ENCODE results near the gene RAVER2. TPM values are rescaled to one million over a fixed set of nuclear protein-coding genes. Genes with fewer than 3 reads are reported as not detected.

The RAVER2 gene
- total and polyA plus RNA-seq, 4 donors, result 2.9 to 30.2 (median 6.8) TPM

DNA sequence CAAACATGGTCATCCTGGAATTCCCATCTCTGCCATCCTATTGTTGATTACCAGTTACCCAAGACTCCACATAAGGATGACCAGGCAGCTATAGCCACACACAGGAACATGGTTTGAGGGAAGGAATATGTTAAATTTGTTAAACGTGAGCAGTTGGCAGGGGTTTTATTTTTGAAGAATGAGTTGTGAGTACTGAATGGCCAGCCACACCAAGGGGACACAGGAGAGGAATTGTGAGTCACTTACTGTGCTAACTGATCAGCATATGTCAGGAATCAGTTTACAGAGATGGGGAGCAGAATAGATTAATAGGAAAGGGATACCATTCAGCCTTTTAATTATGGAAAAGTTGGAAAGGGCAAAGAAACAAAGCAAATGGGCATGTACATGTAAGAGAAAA is 39.3 kb upstream of the RAVER2 start:
- WGBS, 2 donors, result 46 to 79% methylated on average over 1 of the region's 1 CpG
- TF ChIP-seq, protein P1, sequence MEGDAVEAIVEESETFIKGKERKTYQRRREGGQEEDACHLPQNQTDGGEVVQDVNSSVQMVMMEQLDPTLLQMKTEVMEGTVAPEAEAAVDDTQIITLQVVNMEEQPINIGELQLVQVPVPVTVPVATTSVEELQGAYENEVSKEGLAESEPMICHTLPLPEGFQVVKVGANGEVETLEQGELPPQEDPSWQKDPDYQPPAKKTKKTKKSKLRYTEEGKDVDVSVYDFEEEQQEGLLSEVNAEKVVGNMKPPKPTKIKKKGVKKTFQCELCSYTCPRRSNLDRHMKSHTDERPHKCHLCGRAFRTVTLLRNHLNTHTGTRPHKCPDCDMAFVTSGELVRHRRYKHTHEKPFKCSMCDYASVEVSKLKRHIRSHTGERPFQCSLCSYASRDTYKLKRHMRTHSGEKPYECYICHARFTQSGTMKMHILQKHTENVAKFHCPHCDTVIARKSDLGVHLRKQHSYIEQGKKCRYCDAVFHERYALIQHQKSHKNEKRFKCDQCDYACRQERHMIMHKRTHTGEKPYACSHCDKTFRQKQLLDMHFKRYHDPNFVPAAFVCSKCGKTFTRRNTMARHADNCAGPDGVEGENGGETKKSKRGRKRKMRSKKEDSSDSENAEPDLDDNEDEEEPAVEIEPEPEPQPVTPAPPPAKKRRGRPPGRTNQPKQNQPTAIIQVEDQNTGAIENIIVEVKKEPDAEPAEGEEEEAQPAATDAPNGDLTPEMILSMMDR (IDR thresholded peaks at IDR 0.05; ENCODE audit: control extremely low read depth, extremely low read depth), result no peak
- Histone ChIP-seq H3K36me3 (ENCODE audit: control insufficient read depth in 4 of 4, insufficient read depth in 4 of 4, low read length in 4 of 4) (no peaks in the 10 kb centered on the region), H3K9ac (ENCODE audit: insufficient read depth in 1 of 2, low read length in 2 of 2) (no peak overlapping the region), H3K27ac (ENCODE audit: low read depth in 1 of 2, low read length in 1 of 2) (no peak overlapping the region), H3K27me3 (ENCODE audit: control insufficient read depth in 3 of 3, insufficient read depth in 3 of 3, low read length in 2 of 3) (no peaks in the 10 kb centered on the region), H3K4me1 (ENCODE audit: control insufficient read depth in 5 of 5, insufficient read depth in 5 of 5, low read length in 5 of 5) (no peaks in the 10 kb centered on the region), H3K4me3 (no peak overlapping the region), H3K9me3 (ENCODE audit: control insufficient read depth in 4 of 4, insufficient read depth in 3 of 4, low read length in 3 of 4) (no peaks in the 10 kb centered on the region)
- DNase-seq (no peak), ATAC-seq (ENCODE audit: insufficient read depth, low FRiP score) (no peak)

DNA sequence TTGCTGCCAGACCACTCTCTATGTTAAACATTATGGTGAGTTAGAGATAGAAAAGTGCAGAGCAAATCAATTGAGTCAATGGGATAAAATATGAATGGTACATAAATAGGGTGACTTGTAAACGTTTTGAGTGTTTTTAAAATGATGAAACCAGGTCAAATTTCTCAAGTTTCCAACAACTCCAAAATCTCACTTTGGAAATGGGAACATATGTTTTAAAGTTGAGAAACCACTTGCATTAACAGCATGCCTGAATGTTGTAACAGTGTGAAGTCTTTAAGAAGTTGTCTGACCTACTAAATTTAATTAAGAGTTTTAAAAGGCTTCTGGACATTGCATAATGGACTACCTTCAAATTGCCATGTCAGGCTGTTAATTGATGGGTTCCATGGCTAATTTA is 33.6 kb upstream of the RAVER2 start:
- TF ChIP-seq, protein P1 (IDR thresholded peaks at IDR 0.05; ENCODE audit: control extremely low read depth, extremely low read depth), result no peak
- Histone ChIP-seq H3K9ac (ENCODE audit: insufficient read depth in 1 of 2, low read length in 2 of 2) (no peak overlapping the region), H3K4me3 (no peak overlapping the region), H3K27me3 (ENCODE audit: control insufficient read depth in 3 of 3, insufficient read depth in 3 of 3, low read length in 2 of 3) (no peaks in the 10 kb centered on the region), H3K36me3 (ENCODE audit: control insufficient read depth in 4 of 4, insufficient read depth in 4 of 4, low read length in 4 of 4) (no peaks in the 10 kb centered on the region), H3K9me3 (ENCODE audit: control insufficient read depth in 4 of 4, insufficient read depth in 3 of 4, low read length in 3 of 4) (no peaks in the 10 kb centered on the region), H3K4me1 (ENCODE audit: control insufficient read depth in 5 of 5, insufficient read depth in 5 of 5, low read length in 5 of 5) (no peaks in the 10 kb centered on the region), H3K27ac (ENCODE audit: low read depth in 1 of 2, low read length in 1 of 2) (no peak overlapping the region)
- DNase-seq (no peak), ATAC-seq (ENCODE audit: insufficient read depth, low FRiP score) (no peak)
- 17 to 23% methylated on average over 1 of the region's 1 CpG for WGBS, 2 donors

DNA sequence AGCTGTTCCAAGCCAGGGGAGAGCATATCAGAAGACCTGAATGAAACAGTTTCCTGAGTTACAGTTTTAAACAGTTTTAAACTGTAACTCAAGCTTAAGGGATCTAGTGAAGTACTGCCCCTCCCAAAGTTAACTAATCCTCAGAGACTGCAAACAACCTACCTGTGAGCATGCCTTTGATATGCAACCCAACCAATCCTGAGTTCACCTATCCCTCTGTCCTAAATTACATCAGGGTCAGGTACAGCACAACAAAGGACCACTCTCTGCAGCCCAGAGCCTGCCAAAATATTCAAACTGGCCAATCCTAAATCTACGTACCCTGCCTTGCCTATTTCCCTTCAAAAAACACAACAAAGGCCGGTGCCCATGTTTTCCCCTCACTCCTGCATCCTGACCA is 32.8 kb upstream of the RAVER2 start:
- Histone ChIP-seq H3K36me3 (ENCODE audit: control insufficient read depth in 4 of 4, insufficient read depth in 4 of 4, low read length in 4 of 4) (no peaks in the 10 kb centered on the region), H3K27ac (ENCODE audit: low read depth in 1 of 2, low read length in 1 of 2) (no peak overlapping the region), H3K4me1 (ENCODE audit: control insufficient read depth in 5 of 5, insufficient read depth in 5 of 5, low read length in 5 of 5) (no peaks in the 10 kb centered on the region), H3K9me3 (ENCODE audit: control insufficient read depth in 4 of 4, insufficient read depth in 3 of 4, low read length in 3 of 4) (no peaks in the 10 kb centered on the region), H3K27me3 (ENCODE audit: control insufficient read depth in 3 of 3, insufficient read depth in 3 of 3, low read length in 2 of 3) (no peaks in the 10 kb centered on the region), H3K4me3 (no peak overlapping the region), H3K9ac (ENCODE audit: insufficient read depth in 1 of 2, low read length in 2 of 2) (no peak overlapping the region)
- 89 to 94% methylated on average over 2 of the region's 2 CpGs for WGBS, 2 donors
- ATAC-seq (ENCODE audit: insufficient read depth, low FRiP score) (no peak), DNase-seq (no peak)
- TF ChIP-seq, protein P1 (IDR thresholded peaks at IDR 0.05; ENCODE audit: control extremely low read depth, extremely low read depth), result no peak

DNA sequence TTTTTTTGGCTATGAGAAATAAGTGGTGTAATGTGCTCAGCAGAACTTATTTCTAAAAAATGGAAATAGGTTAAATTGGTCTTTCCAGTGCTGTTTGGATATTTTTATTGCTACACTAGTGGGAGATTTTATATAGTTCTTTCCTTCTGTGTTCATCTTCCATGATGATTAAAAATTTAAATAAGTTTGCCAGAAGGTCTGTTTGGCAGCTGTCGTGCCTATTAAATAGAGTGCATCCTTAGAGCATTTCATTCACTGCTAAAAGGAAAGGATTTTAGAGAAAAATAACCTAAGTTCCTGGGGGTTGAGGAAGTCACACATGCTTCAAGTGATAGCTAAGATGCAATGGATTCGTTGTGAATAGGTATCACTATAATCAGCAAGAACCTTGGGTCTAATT is 29.7 kb upstream of the RAVER2 start:
- H3K9ac ChIP-seq (ENCODE audit: insufficient read depth in 1 of 2, low read length in 2 of 2), result no peak overlapping the region
- H3K4me3 ChIP-seq, result no peak overlapping the region
- WGBS, 2 donors, result 78 to 85% methylated on average over 2 of the region's 2 CpGs
- H3K27me3 ChIP-seq (ENCODE audit: control insufficient read depth in 3 of 3, insufficient read depth in 3 of 3, low read length in 2 of 3), result no peaks in the 10 kb centered on the region
- H3K36me3 ChIP-seq (ENCODE audit: control insufficient read depth in 4 of 4, insufficient read depth in 4 of 4, low read length in 4 of 4), result no peaks in the 10 kb centered on the region
- ATAC-seq (ENCODE audit: insufficient read depth, low FRiP score) (no peak), DNase-seq (no peak)
- no peaks in the 10 kb centered on the region for H3K9me3 ChIP-seq (ENCODE audit: control insufficient read depth in 4 of 4, insufficient read depth in 3 of 4, low read length in 3 of 4)
- no peaks in the 10 kb centered on the region for H3K4me1 ChIP-seq (ENCODE audit: control insufficient read depth in 5 of 5, insufficient read depth in 5 of 5, low read length in 5 of 5)
- TF ChIP-seq, protein P1 (IDR thresholded peaks at IDR 0.05; ENCODE audit: control extremely low read depth, extremely low read depth), result no peak
- H3K27ac ChIP-seq (ENCODE audit: low read depth in 1 of 2, low read length in 1 of 2), result no peak overlapping the region

Measured in lung (tissue), 12 donors.